Activated CD8-positive, alpha-beta memory T cell treated with anti-CD3 and anti-CD28 coated beads for 1 hour (primary cell): ENCODE data around the gene EML6.

ENCODE experiments used
- DNase-seq, 2 donors: peaks; one replicate each; pipeline ENCODE4 v3.0.0-alpha.2; 2020; ENCODE audit warnings: low read depth in 1 of 2; ENCODE audit errors: extremely low read depth in 1 of 2

Gene EML6

GRCh38 chr2:54957321-54957999, 234.0 kb downstream of the EML6 start:
- DNase-seq = no peak

GRCh38 chr2:54958717-54959371, 235.4 kb downstream of the EML6 start:
- DNase-seq = no peak

GRCh38 chr2:54960164-54960563, 236.7 kb downstream of the EML6 start:
- no peak for DNase-seq

- no peak for DNase-seq
Measured at GRCh38 chr2:54962511-54962910, 239.0 kb downstream of the EML6 start.

- no peak for DNase-seq
Measured at GRCh38 chr2:54962935-54963440, 239.5 kb downstream of the EML6 start.

- DNase-seq = no peak
Measured at GRCh38 chr2:54963476-54963875, 240.0 kb downstream of the EML6 start.

- DNase-seq = no peak
Measured at GRCh38 chr2:54964271-54964670, 240.8 kb downstream of the EML6 start.

GRCh38 chr2:54964816-54965215, 241.4 kb downstream of the EML6 start:
- no peak for DNase-seq

- DNase-seq = no peak
Measured at GRCh38 chr2:54965425-54965824, 242.0 kb downstream of the EML6 start.

- no peak for DNase-seq
Measured at GRCh38 chr2:54966165-54966832, 242.8 kb downstream of the EML6 start.

GRCh38 chr2:54966837-54967236, 243.4 kb downstream of the EML6 start:
- no peak for DNase-seq

- DNase-seq = no peak
Measured at GRCh38 chr2:54967269-54967668, 243.8 kb downstream of the EML6 start.

- no peak for DNase-seq
Measured at GRCh38 chr2:54967759-54968365, 244.4 kb downstream of the EML6 start.

- DNase-seq = no peak
Measured at GRCh38 chr2:54968561-54969218, 245.2 kb downstream of the EML6 start.

- DNase-seq = no peak
Measured at GRCh38 chr2:54969295-54969939, 246.0 kb downstream of the EML6 start.

- no peak for DNase-seq
Measured at GRCh38 chr2:54969940-54970338, 246.5 kb downstream of the EML6 start.

- no peak for DNase-seq
Measured at GRCh38 chr2:54975175-54975574, 251.7 kb downstream of the EML6 start.

- no peak for DNase-seq
Measured at GRCh38 chr2:54975598-54976492, 252.4 kb downstream of the EML6 start.

- DNase-seq = no peak
Measured at GRCh38 chr2:54977149-54977548, 253.7 kb downstream of the EML6 start.
